PC-3 (cell line): ENCODE results near the gene OR2AT4.

ENCODE experiments used
- CTCF ChIP-seq: fragments of 300-600 bp; sonication (generic); conservative IDR thresholded peaks from 2 replicates; pipeline ENCODE4 v1.5.1; 2017; ENCODE audit warnings: antibody characterized with exemption, low read depth, mild to moderate bottlenecking, low read length
- EZH2 ChIP-seq: fragments of 300-600 bp; sonication (generic); IDR thresholded peaks from one replicate; pipeline ENCODE4 v1.6.1; 2017; ENCODE audit warnings: antibody characterized with exemption, mild to moderate bottlenecking, low read length; ENCODE audit not compliant: unreplicated experiment
- EZH2phosphoT487 ChIP-seq: fragments of 300-600 bp; sonication (generic); IDR thresholded peaks from 2 replicates; pipeline ENCODE4 v1.6.1; 2018; ENCODE audit warnings: mild to moderate bottlenecking, antibody characterized with exemption, low read length, borderline replicate concordance

- TF ChIP-seq CTCF (no peak), EZH2 (no peak), EZH2phosphoT487 (no peak)
Measured at GRCh38 chr11:75050516-75050915, 46.2 kb downstream of the OR2AT4 start.
